ENCODE measurements around the gene HOXB5. TPM values are rescaled to one million over a fixed set of nuclear protein-coding genes. Genes with fewer than 3 reads are reported as not detected.

The HOXB5 gene
- total RNA-seq, 1 experiment from 2014 or later = not detected

DNA sequence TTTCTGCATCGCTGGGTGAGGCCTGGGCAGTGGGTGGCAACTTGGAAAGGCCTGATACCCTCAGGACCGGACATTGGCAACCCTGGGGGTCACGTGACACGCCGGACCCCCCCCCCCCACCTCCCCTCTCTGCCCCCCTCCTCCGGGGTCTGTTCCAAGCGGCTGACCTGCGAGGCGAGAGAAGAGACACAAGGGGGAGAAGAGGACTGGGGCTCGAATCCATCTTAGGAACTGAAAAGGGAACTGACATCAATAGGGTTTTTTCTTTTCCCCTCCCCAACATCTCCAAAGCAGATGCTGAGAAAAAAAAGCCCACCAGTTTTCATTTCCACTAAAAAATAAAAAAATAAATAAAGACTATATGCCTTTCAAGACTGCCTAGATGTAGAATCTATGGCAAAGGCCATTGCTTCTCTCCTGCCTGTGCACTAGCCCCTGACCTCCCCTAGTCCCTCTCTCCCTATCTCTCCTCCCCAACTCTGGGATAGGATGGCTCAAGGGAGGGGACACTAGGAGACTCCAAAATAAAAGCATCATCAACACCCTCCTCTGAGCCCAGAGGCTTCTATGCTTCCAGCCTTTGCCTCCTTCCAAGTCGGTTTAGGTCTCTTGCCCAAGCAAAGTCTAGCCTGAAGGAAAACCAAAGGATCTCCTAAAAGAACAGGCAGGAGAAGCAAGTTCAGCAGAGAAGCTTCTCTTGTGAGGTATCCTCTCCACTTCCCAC is 41.0 kb downstream of the HOXB5 start:
- Histone ChIP-seq H3K14ac (ENCODE audit: insufficient read depth, low read length) (no peak overlapping the region), H3K4me2 (ENCODE audit: insufficient read depth, insufficient read length, low read length) (no peak overlapping the region), H3K23me2 (ENCODE audit: insufficient read length, low read depth, low read length, poor library complexity, severe bottlenecking) (no peaks in the 10 kb centered on the region), H3K9ac (ENCODE audit: extremely low read depth, insufficient read length, low read length) (no peak overlapping the region), H4K5ac (ENCODE audit: insufficient read length, low read depth, low read length) (no peak overlapping the region), H2BK12ac (ENCODE audit: insufficient read length, low read depth, low read length) (no peak overlapping the region), H2AFZ (ENCODE audit: low read length) (no peak overlapping the region), H3T11ph (ENCODE audit: low read length) (no peak overlapping the region), H3K79me2 (ENCODE audit: insufficient read depth, low read length) (no peaks in the 10 kb centered on the region), H3K56ac (ENCODE audit: insufficient read length, low read depth, low read length) (no peak overlapping the region), H3K79me1 (ENCODE audit: insufficient read depth, low read depth, low read length, poor library complexity, severe bottlenecking) (no peaks in the 10 kb centered on the region), H3K23ac (ENCODE audit: insufficient read length, low read depth, low read length) (no peak overlapping the region), H3K18ac (ENCODE audit: insufficient read length, low read depth, low read length) (no peak overlapping the region), H2BK5ac (ENCODE audit: insufficient read length, low read length) (no peak overlapping the region), H4K20me1 (ENCODE audit: control insufficient read depth, insufficient read depth, insufficient read length) (peaks cover 3% of the 10 kb centered on the region), H3K4me1 (ENCODE audit: insufficient read depth, low read length) (peaks cover 3% of the 10 kb centered on the region; the same call in 1 of the 2 replicates), H3K4ac (ENCODE audit: low read depth, low read length) (no peak overlapping the region), H3K9me3 (ENCODE audit: control insufficient read depth, low read depth, low read length) (no peaks in the 10 kb centered on the region), H2AK5ac (ENCODE audit: insufficient read length, low read length) (no peak overlapping the region), H4K8ac (replicated peaks; ENCODE audit: insufficient read length, low read depth, low read length) (no peak overlapping the region), H2BK120ac (ENCODE audit: low read depth, low read length, poor library complexity, severe bottlenecking) (no peak overlapping the region), H3K27ac (ENCODE audit: insufficient read length, low read depth, low read length) (no peak overlapping the region), H2BK15ac (ENCODE audit: low read depth, low read length) (no peak overlapping the region), H4K91ac (ENCODE audit: insufficient read length, low read depth, low read length) (no peak overlapping the region), H2BK20ac (ENCODE audit: low read depth, low read length, poor library complexity, severe bottlenecking) (no peak overlapping the region), H3K27me3 (ENCODE audit: insufficient read depth, low read length) (peaks cover 91% of the 10 kb centered on the region)
- DNase-seq = peak; percentile 77
- no CpG with 5 or more reads among the region's 11 CpGs for WGBS (ENCODE audit: extremely low coverage, insufficient read length, low lambda C conversion rate)
- Mint-ChIP-seq H3K27ac (no peak overlapping the region), H3K9me3 (peaks cover 11% of the 10 kb centered on the region in 2 experiments; a peak in 4 of 5 replicates), H3K27me3 (ENCODE audit: low read depth) (peaks cover 99% of the 10 kb centered on the region), H3K4me1 (peaks cover 23 to 47% of the 10 kb centered on the region in 2 experiments), H3K4me3 (no peak overlapping the region; a peak in 1 of 5 replicates), H3K36me3 (ENCODE audit: insufficient read depth in 1 of 3, low read depth in 3 of 3) (no peaks in the 10 kb centered on the region)
- TF ChIP-seq, protein P1, sequence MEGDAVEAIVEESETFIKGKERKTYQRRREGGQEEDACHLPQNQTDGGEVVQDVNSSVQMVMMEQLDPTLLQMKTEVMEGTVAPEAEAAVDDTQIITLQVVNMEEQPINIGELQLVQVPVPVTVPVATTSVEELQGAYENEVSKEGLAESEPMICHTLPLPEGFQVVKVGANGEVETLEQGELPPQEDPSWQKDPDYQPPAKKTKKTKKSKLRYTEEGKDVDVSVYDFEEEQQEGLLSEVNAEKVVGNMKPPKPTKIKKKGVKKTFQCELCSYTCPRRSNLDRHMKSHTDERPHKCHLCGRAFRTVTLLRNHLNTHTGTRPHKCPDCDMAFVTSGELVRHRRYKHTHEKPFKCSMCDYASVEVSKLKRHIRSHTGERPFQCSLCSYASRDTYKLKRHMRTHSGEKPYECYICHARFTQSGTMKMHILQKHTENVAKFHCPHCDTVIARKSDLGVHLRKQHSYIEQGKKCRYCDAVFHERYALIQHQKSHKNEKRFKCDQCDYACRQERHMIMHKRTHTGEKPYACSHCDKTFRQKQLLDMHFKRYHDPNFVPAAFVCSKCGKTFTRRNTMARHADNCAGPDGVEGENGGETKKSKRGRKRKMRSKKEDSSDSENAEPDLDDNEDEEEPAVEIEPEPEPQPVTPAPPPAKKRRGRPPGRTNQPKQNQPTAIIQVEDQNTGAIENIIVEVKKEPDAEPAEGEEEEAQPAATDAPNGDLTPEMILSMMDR (conservative IDR thresholded peaks at IDR 0.05) = no peak
